ENCODE measurements around the gene LUC7L3.
"Not testable (repeated sequence)": the region's sequence is repeated elsewhere in the genome, so short reads cannot be mapped to it uniquely, and the experiment has no call there.

Gene LUC7L3

GRCh38 chr17:50783905-50784304 lies 64.5 kb downstream of the LUC7L3 start:
- no peak for DNase-seq (ENCODE audit: low spot score)

DNA sequence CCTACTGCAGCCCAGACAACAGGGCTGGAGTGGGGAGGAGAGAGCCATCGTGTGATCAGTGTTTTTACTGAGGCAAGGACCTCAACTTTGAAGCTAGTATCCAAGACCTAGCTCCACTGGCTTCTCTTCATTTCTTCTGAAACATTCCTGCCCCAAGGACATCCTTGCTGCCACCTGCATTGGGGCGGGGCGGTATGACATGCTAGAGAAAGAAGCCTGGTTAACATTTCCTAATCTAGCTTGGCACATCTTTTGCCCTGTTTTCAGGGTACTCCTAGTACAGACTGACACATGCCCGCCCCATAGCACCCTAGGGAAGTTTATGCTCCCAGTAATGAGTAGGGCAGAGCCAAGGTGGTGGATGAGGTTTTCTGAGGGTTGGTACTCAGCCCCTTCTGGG lies 65.7 kb downstream of the LUC7L3 start:
- no peak for DNase-seq (ENCODE audit: low spot score)

DNA sequence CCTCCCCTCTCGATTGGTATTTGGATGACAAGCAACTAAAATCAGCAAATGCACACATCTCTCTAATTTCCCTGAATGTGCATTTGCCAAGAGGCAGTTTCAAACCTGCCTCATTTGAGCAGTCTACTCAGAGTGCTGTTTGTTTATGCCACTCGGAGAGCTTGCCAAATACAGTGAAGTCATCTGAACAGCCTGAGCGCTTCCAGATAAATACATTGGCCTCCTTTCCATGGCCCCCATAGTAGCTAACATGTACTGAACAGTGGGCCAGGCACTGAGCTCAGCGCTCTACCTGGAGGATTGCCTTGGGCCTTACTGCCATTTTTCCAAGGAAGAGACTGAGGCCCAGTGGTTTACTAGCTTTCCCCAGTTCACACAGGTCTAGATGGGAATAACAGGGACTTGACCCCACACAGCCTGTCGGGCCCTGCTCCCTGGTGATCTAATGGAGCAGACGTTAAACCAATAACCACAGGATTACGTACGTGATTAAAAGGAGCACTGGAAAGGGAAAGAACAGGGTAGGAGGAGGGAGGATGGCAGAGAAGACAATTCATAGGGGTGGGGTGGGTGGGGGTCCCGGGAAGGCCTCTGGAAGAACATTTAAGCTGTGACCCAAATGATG lies 66.7 kb downstream of the LUC7L3 start:
- no peak for DNase-seq (ENCODE audit: low spot score)

GRCh38 chr17:50787106-50787505 lies 67.7 kb downstream of the LUC7L3 start:
- no peak for DNase-seq (ENCODE audit: low spot score)

DNA sequence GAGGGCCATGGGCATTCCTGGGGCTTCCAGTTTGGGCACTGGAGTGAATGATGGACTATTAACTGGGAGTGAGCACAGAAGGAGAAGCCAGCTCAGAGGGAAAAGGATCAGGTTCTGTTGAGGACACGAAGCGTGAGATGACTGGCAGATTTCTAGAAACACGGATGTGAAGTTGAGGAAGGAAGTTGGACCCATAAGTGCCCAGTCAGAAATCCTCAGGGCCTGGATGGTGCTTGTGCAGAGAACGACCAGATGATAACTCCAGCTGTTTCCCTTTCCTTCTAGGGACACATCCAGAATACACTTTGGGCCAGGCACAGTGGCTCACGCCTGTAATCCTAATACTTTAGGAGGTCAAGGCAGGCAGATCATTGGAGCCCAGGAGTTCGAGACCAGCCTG lies 71.2 kb downstream of the LUC7L3 start:
- no peak for DNase-seq (ENCODE audit: low spot score)

DNA sequence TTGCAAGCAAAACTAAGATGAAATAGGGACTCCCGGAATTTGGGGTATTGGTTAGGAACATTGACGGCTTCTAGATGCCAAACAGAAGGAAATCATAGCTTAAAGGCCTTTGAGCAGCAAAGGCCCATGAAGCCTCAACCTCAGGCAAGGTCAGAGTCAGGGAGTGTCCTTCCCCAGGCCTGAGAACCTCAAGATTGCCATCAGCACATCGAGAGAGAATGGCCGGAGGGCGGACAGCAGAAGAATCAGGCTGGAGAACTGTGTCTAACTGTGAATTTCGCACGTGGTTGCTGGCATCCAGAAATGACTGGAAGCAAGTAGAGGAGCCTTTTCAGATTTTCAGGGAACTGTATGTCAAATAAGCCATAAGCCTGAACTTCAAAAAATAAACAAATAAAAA lies 72.7 kb downstream of the LUC7L3 start:
- DNase-seq (ENCODE audit: low spot score) = no peak

DNA sequence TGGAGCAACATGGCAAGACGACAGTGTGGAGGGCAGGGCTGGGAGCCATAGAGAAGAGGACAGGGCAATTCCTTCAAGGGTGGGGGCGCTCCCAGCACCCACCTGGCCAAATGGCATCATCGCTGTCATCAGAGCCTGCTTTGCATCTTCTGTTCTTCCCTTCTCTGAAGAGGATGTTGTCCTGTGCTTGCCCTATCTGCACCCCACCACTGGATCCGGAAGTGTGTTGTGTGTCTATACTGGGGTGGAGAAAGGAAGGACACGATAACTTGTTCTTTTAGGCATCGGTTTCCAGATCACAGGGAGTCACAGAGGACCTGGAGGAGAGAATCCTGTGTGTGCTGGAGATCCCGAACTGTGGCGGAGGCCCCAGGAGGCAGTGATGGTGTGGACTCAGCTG lies 73.6 kb downstream of the LUC7L3 start:
- DNase-seq (ENCODE audit: low spot score) = no peak

GRCh38 chr17:50794361-50794760 lies 75.0 kb downstream of the LUC7L3 start:
- no peak for DNase-seq (ENCODE audit: low spot score)

GRCh38 chr17:50797135-50797810 lies 77.9 kb downstream of the LUC7L3 start:
- DNase-seq (ENCODE audit: low spot score) = no peak

DNA sequence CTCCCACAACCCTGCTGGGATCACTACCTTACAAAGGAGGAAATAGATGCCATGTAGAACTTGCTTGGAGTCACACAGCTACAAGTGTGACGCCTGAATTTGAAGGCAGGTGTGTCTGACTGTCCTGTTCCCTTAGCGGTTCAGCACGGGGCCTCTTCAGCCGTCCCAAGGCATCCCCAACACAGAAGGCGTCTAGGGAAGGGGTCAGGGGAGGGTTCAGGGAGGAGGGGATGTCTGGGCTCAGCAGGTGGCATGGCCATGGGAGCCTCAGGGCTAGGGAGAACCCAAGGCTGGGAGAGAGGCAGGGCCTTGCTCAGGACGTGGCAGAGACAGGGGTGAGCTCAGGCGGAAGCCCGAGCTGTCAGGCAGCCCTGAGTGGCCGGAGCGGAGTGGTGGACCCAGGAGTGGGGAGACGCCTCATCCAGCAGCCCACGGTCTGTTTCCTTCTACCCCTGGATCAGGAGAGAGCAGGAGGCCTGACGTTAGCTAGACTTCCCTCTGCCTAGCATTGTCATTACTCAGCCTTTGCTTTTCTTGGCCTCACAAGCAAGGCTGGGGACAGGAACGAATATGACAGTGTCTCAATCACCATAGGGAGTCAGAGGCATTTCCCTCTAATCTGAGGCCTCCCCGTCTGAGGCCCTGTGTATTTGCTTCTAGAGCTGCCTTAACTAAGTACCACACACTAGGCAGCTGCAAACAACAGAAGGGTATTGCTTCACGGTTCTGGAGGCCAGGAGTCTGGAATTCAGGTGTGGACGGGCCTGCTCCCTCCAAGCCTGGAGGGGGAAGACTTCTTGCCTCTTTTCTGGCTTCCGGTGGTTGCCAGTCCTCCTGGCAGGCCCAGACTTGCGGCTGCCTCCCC lies 79.3 kb downstream of the LUC7L3 start:
- DNase-seq (ENCODE audit: low spot score) = no peak

GRCh38 chr17:50799582-50799981 lies 80.2 kb downstream of the LUC7L3 start:
- DNase-seq (ENCODE audit: low spot score) = no peak

DNA sequence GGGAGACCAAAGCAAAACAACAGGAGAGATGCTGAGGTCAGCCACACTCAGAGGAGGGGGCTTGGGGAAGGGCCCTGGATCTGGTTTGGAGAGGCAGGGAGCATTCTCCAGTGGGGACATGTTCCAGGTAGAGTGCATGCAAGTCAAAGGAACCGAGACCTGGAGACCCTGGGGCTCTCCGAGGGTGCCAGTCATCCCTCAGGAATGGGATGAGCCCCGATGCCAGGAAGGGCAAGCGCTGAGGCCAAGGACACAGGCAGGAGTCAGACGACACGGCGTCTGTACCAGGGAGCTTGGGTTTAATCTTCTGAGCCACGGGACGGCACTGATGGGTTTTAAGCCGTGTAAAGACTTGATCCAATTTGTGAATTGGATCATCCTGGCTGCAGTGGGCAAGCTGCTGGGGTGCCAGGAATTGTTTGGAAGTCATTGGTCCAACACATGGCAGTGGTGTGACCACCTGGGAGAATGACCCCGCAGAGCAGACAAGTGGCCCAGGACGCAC lies 80.8 kb downstream of the LUC7L3 start:
- DNase-seq (ENCODE audit: low spot score) = no peak

DNA sequence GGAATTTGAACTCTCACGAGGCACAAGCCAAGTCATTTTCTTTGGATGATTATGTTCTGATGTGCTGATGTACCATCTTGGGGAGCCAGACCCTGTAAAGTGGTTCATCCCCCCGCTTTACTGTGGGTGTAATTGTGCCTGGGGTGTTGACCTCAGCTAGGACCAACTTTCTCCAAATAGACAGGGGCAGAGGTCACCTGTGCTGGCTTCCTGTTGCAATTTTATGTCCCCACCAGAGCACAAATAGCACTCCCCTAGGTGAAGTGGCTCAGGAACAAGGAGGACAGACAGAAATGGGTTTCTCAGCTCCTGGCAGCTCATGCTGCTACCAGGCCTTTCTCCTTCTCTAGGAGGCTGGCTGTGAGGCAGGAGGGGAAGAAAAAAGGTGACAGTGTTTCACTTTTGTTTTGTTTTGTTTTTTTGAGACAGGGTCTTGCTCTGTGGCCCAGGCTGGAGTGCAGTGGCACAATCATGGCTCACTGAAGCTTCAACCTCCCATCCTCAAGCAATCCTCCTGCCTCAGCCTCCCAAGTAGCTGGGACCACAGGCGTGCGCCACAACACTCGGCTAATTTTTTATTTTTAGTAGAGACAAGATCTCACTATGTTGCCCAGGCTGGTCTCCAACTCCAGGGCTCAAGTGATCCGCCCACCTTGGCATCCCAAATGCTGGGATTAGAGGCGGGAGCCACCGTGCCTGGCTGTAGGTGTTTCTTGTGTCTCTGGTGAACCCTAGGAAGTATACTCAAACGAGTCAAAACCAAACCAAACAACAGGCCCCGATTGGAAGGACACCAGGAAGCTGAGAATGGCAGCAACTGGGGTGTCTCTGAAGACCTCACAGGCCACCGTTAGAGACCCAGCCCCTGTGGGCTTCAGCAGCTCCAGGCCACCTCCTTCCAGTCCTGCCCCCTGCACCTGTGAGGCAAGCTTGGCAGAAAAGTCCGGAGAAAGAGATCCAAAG lies 83.5 kb downstream of the LUC7L3 start:
- no peak for DNase-seq (ENCODE audit: low spot score)

GRCh38 chr17:50803676-50804075 lies 84.3 kb downstream of the LUC7L3 start:
- DNase-seq (ENCODE audit: low spot score) = no peak

DNA sequence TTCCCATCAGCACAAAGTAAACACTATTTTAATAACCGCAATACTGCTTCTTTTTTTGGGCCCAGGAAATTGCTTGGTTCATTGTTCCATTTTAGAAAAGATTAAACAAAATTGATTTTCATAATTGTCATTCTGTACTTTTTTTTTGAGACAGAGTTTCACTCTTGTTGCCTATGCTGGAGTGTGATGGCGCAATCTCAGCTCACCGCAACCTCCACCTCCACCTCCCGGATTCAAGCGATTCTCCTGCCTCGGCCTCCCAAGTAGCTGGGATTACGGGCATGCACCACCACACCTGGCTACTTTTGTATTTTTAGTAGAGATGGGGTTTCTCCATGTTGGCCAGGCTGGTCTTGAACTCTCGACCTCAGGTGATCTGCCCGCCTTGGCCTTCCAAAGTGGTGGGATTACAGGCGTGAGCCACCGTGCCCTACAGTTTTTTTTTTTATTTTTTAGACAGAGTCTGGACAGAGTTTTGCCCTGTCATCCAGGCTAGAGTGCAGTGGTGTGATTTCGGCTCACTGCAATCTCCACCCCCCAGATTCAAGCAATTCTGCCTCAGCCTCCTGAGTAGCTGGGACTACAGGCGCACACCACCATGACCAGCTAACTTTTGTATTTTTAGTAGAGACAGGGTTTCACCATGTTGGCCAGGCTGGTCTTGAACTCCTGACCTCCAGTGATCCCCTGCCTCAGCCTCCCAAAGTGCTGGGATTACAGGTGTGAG lies 85.5 kb downstream of the LUC7L3 start:
- not testable (repeated sequence) for DNase-seq (ENCODE audit: low spot score)

DNA sequence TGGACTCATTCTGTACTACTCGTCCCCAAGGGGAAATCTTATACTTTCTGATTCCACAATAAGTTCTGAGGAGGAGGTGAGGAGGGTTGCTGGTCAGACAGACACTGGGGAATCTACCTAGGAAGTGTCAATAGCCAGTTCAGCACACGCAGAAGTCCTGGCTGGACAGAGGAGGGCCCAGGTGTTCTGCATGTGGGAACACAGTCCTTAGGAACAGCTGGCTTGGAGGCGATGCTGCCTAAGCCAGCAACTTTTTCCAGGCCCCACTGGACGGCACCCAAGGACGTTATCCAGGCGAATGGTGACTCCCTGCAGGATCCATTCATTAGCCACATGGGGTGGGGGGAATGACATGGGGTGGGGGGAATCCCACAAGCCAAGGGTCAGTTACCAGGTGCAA lies 86.1 kb downstream of the LUC7L3 start:
- DNase-seq (ENCODE audit: low spot score) = no peak

All from hematopoietic multipotent progenitor cell treated with erythropoietin and hydrocortisone succinate and interleukin-3 and kit ligand, for 17 days (in vitro differentiated cells).